ENCODE results near the gene MTHFD2L. TPM values are rescaled to one million over a fixed set of nuclear protein-coding genes. Genes with fewer than 3 reads are reported as not detected.

Gene MTHFD2L
- total RNA-seq, 1 donor from 2014 or later: 9.1 TPM

- no peak for ATAC-seq (ENCODE audit: poor library complexity)
- DNase-seq: no peak
- intact Hi-C loops (cut with DNase I): no loop called here
Measured at GRCh38 chr4:74219240-74219639, 61.3 kb downstream of the MTHFD2L start.

GRCh38 chr4:74223098-74223497 is 65.2 kb downstream of the MTHFD2L start:
- DNase-seq (no peak), ATAC-seq (ENCODE audit: poor library complexity) (no peak)
- intact Hi-C loops (cut with DNase I): no loop called here

GRCh38 chr4:74223801-74224200 is 65.9 kb downstream of the MTHFD2L start:
- intact Hi-C loops (cut with DNase I): no loop called here
- no peak for ATAC-seq (ENCODE audit: poor library complexity)
- no peak for DNase-seq

GRCh38 chr4:74228691-74229640 is 71.0 kb downstream of the MTHFD2L start:
- ATAC-seq (ENCODE audit: poor library complexity) (peak; percentile 65), DNase-seq (peak; percentile 68)

GRCh38 chr4:74230902-74231499 is 73.1 kb downstream of the MTHFD2L start:
- ATAC-seq (ENCODE audit: poor library complexity) (peak; percentile 56), DNase-seq (no peak)
- intact Hi-C loops (cut with DNase I): no loop called here

More at GRCh38 chr4:74228691-74229640, 71.0 kb downstream of the MTHFD2L start:
- intact Hi-C loops (cut with DNase I): no loop called here

- intact Hi-C loops (cut with DNase I): no loop called here
- ATAC-seq (ENCODE audit: poor library complexity) (no peak), DNase-seq (no peak)
Measured at GRCh38 chr4:74235135-74235534, 77.2 kb downstream of the MTHFD2L start.

- intact Hi-C loops (cut with DNase I): no loop called here
- ATAC-seq (ENCODE audit: poor library complexity) (no peak), DNase-seq (no peak)
Measured at GRCh38 chr4:74237425-74237966, 79.6 kb downstream of the MTHFD2L start.

GRCh38 chr4:74244049-74244448 is 86.1 kb downstream of the MTHFD2L start:
- intact Hi-C loops (cut with DNase I): no loop called here
- DNase-seq: no peak
- no peak for ATAC-seq (ENCODE audit: poor library complexity)

GRCh38 chr4:74252933-74253332 is 95.0 kb downstream of the MTHFD2L start:
- DNase-seq: no peak
- no peak for ATAC-seq (ENCODE audit: poor library complexity)

GRCh38 chr4:74254386-74254785 is 96.5 kb downstream of the MTHFD2L start:
- ATAC-seq (ENCODE audit: poor library complexity) (no peak), DNase-seq (no peak)
- intact Hi-C loops (cut with DNase I): no loop called here

More at GRCh38 chr4:74252933-74253332, 95.0 kb downstream of the MTHFD2L start:
- intact Hi-C loops (cut with DNase I): no loop called here

- intact Hi-C loops (cut with DNase I): no loop called here
- ATAC-seq (ENCODE audit: poor library complexity): no peak
Measured at GRCh38 chr4:74255096-74255495, 97.2 kb downstream of the MTHFD2L start.

GRCh38 chr4:74258963-74259362 is 101.0 kb downstream of the MTHFD2L start:
- intact Hi-C loops (cut with DNase I): no loop called here

More at GRCh38 chr4:74255096-74255495, 97.2 kb downstream of the MTHFD2L start:
- DNase-seq: no peak

GRCh38 chr4:74260036-74260435 is 102.1 kb downstream of the MTHFD2L start:
- intact Hi-C loops (cut with DNase I): no loop called here
- ATAC-seq (ENCODE audit: poor library complexity) (no peak), DNase-seq (no peak)

More at GRCh38 chr4:74258963-74259362, 101.0 kb downstream of the MTHFD2L start:
- ATAC-seq (ENCODE audit: poor library complexity): peak; percentile 25
- DNase-seq: no peak

GRCh38 chr4:74262522-74262921 is 104.6 kb downstream of the MTHFD2L start:
- intact Hi-C loops (cut with DNase I): no loop called here
- no peak for DNase-seq
- no peak for ATAC-seq (ENCODE audit: poor library complexity)

- intact Hi-C loops (cut with DNase I): no loop called here
- DNase-seq (no peak), ATAC-seq (ENCODE audit: poor library complexity) (no peak)
Measured at GRCh38 chr4:74263551-74263950, 105.6 kb downstream of the MTHFD2L start.

- ATAC-seq (ENCODE audit: poor library complexity) (no peak), DNase-seq (no peak)
- intact Hi-C loops (cut with DNase I): no loop called here
Measured at GRCh38 chr4:74266081-74266480, 108.2 kb downstream of the MTHFD2L start.

GRCh38 chr4:74267998-74268606 is 110.2 kb downstream of the MTHFD2L start:
- DNase-seq (no peak), ATAC-seq (ENCODE audit: poor library complexity) (no peak)
- intact Hi-C loops (cut with DNase I): no loop called here

- no peak for DNase-seq
- intact Hi-C loops (cut with DNase I): no loop called here
- ATAC-seq (ENCODE audit: poor library complexity): no peak
Measured at GRCh38 chr4:74268643-74269042, 110.7 kb downstream of the MTHFD2L start.

- intact Hi-C loops (cut with DNase I): no loop called here
- DNase-seq (no peak), ATAC-seq (ENCODE audit: poor library complexity) (no peak)
Measured at GRCh38 chr4:74278490-74278889, 120.6 kb downstream of the MTHFD2L start.

All from Right ventricle myocardium superior (tissue), 1 donor.